NCI-H187 (cell line): ENCODE results near the gene PLD1.
"Not testable (repeated sequence)": the region's sequence is repeated elsewhere in the genome, so short reads cannot be mapped to it uniquely, and the experiment has no call there.

Experiments used
- DNase-seq, 2 experiments: peaks; one replicate each; lab custom pipeline; 2025; lab: John Stamatoyannopoulos, UW

PLD1 gene

GRCh38 chr3:171663805-171664204, 146.5 kb downstream of the PLD1 start:
- no peak for DNase-seq

GRCh38 chr3:171661484-171661883, 148.8 kb downstream of the PLD1 start:
- no peak for DNase-seq

GRCh38 chr3:171660188-171660587, 150.1 kb downstream of the PLD1 start:
- no peak for DNase-seq

- DNase-seq: no peak
Measured at GRCh38 chr3:171658841-171659240, 151.4 kb downstream of the PLD1 start.

GRCh38 chr3:171654809-171655208, 155.5 kb downstream of the PLD1 start:
- no peak for DNase-seq

GRCh38 chr3:171654326-171654725, 156.0 kb downstream of the PLD1 start:
- no peak for DNase-seq

GRCh38 chr3:171653701-171654100, 156.6 kb downstream of the PLD1 start:
- no peak for DNase-seq

GRCh38 chr3:171652932-171653331, 157.4 kb downstream of the PLD1 start:
- DNase-seq: no peak

- DNase-seq: no peak
Measured at GRCh38 chr3:171649911-171650592, 160.2 kb downstream of the PLD1 start.

- DNase-seq: no peak
Measured at GRCh38 chr3:171649267-171649666, 161.0 kb downstream of the PLD1 start.

GRCh38 chr3:171648069-171648468, 162.2 kb downstream of the PLD1 start:
- DNase-seq: no peak

- DNase-seq: no peak
Measured at GRCh38 chr3:171646357-171647133, 163.7 kb downstream of the PLD1 start.

- peak; percentile 22 to 31 for DNase-seq
Measured at GRCh38 chr3:171644681-171645080, 165.6 kb downstream of the PLD1 start.

- DNase-seq: no peak
Measured at GRCh38 chr3:171643681-171644080, 166.6 kb downstream of the PLD1 start.

GRCh38 chr3:171643033-171643432, 167.2 kb downstream of the PLD1 start:
- DNase-seq: no peak

- no peak for DNase-seq
Measured at GRCh38 chr3:171640520-171641412, 169.5 kb downstream of the PLD1 start.

GRCh38 chr3:171636666-171637065, 173.6 kb downstream of the PLD1 start:
- no peak for DNase-seq

GRCh38 chr3:171632766-171633165, 177.5 kb downstream of the PLD1 start:
- DNase-seq: no peak

- not testable (repeated sequence) for DNase-seq
Measured at GRCh38 chr3:171626799-171627198, 183.5 kb downstream of the PLD1 start.

- DNase-seq: no peak
Measured at GRCh38 chr3:171622126-171622525, 188.2 kb downstream of the PLD1 start.

- DNase-seq: no peak
Measured at GRCh38 chr3:171620825-171621434, 189.4 kb downstream of the PLD1 start.

GRCh38 chr3:171616798-171617197, 193.5 kb downstream of the PLD1 start:
- DNase-seq: no peak
